ENCODE data around the gene FARP2.
"Not testable (repeated sequence)": the region's sequence is repeated elsewhere in the genome, so short reads cannot be mapped to it uniquely, and the experiment has no call there.

FARP2 gene

DNA sequence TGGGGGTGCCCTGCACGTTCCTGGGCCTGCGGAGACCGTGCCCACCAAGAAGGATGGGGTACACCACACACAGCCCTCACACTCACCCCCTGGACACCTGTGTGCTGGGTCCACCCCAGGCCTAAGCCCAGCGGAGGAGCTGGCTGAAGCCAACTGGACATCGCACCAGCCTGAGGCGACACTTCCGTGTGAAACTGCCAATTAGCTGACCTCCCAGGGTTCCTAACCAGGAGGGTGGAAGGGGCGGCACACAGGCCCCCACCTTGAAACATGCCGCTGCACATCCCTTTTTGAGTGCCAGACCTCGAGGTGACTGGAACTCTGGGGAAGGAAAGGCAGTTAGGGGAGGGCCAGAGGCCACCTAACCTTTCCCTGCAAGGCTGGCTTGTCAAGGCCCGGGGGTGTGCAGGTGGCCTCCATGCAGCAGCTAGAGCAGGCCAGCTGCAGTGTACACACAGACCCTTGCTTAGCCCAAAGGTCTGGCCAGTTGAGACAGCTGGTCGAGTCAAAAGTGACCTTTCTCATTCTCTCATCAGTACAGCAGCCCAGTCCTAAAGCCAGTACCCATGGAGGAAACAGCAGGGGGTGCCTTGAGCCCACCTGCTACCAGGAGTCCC, 147.8 kb downstream of the FARP2 start:
- no peak for DNase-seq (ENCODE audit: low spot score)

DNA sequence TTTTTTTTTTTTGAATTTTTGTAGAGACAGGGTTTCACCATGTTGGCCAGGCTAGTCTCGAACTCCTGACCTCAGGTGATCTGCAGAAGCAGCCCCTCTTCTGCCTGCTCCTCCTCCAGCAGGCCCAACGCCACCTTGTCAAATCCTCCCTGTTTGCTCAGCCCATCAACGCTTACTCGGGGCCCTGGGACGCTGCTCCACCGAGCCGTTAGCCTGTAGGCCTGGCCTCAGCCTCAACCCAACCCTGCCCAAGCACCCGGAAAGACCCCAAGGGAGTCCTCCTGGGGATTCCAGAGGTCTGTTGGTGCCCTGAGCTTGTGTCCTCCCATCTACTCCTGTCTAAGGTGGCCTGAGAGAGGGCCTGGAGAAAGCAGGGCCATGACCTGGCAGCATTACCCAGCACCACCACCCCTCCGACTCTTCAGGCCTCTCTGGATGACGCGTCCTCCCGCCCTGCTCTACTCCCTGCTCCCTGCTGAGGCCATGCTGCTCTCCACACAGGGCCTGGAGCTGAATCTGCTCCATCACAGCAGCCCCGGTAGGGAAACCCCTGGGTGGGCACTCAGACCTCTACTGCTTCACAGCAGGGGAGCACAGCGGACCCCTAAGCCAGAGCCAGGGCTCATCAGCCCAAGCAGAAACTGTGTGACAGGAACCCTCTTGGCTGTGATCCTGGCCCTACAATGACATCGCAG, 149.1 kb downstream of the FARP2 start:
- DNase-seq (ENCODE audit: low spot score) = no peak

DNA sequence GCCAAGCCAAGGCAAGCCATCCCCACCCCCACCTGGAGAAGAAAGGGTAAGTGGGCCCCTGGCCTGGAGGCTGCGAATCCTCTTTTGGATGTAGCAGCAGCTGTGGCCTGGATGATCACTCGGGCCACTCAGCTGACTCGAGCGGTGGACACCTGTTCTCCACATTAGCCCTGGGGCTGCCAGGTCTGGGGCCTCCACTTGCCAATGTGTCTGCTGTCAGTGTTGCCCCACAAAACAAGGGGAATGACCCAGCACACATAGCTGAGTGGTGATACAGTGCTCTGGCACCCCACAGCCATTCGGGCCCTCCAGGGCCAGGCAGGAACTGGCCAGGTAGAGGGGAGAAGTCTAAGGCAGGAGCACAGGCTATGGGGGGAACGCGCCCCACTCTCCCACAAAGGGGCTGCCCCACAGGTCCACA, 149.7 kb downstream of the FARP2 start:
- no peak for DNase-seq (ENCODE audit: low spot score)

DNA sequence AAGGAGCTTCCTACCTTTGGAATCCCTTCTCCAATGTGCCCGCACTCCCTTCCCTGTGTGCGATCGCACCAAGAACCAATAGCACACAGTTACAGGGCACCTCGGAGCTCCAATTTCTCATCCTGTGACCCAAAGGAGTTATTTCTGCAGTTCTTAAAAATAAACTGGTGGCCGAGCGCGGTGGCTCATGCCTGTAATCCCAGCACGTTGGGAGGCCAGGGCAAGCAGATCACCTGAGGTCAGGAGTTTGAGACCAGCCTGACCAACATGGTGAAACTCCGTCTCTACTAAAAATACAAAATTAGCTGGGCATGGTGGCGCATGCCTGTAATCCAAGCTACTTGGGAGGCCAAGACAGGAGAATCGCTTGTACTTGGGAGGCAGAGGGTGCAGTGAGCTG, 150.2 kb downstream of the FARP2 start:
- not testable (repeated sequence) for DNase-seq (ENCODE audit: low spot score)

DNA sequence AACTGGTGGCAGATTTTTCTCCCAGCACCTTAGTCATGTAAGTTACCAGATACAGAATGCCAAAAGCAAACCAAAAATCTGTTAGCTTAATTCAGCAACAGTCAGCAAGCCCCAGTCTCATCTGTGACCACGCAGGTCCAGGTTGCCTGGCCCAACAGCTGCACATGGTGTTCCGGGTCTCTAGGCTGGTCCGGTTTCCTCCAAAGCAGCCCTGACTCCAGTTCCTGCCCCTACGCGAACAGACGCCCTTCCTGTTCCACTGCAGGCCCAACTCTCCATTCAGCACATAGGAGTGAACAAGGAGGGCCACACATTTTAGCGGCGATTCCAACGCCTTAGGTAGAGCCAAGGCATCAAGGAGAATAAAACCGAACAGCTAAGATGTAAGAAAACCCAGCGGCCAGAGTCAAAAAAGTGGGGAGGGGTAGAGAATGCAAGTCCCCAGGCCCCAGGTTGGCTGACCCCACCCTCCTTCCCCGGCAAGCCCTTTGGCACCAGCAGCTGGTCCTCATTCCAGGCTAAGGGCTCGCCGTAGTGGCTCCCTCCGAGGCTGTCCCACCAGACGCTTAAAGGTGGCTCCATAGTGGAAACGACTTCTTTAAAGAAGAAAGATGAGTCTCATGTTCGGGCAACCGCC, 150.8 kb downstream of the FARP2 start:
- DNase-seq (ENCODE audit: low spot score) = no peak

DNA sequence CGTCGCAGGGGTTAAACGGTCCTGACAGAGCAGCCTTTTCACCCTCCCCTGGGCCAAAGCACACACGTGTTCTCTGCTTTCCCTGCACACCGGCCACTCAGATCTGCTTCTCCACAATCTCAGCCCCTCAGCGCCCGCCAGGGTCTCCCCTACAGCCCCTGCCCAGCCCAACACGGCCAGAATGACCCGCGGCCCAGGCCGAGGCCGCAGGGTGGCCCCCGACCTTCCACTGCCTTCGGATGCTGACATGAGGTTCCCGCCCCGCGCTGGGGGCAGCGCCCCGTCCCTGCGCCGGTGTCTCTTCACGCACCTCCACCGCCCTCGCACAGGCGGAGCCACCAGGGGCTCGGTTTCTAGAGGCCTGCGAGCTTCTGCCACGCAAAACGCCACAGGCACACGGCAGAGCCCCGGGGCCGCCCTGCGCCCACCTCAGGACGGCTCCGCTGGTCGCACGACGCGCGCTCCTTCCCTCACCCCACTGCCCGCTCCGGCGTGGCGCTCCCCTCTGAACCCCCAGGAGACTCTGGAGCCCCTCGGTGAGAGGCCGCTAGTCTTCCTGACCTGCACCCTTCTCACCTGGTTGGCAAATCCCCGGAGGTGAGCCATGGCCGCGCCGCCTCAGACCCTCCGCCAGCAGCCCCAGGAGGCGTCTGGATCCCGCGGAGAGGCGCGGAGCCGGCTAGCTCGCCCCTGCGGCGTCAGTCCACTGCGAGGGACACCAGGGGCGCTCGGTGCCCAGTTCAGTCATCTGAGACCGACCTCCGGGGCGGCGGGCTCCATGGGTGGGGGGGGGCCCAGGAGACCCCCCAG, 151.6 kb downstream of the FARP2 start:
- peak; percentile 64 for DNase-seq (ENCODE audit: low spot score)

DNA sequence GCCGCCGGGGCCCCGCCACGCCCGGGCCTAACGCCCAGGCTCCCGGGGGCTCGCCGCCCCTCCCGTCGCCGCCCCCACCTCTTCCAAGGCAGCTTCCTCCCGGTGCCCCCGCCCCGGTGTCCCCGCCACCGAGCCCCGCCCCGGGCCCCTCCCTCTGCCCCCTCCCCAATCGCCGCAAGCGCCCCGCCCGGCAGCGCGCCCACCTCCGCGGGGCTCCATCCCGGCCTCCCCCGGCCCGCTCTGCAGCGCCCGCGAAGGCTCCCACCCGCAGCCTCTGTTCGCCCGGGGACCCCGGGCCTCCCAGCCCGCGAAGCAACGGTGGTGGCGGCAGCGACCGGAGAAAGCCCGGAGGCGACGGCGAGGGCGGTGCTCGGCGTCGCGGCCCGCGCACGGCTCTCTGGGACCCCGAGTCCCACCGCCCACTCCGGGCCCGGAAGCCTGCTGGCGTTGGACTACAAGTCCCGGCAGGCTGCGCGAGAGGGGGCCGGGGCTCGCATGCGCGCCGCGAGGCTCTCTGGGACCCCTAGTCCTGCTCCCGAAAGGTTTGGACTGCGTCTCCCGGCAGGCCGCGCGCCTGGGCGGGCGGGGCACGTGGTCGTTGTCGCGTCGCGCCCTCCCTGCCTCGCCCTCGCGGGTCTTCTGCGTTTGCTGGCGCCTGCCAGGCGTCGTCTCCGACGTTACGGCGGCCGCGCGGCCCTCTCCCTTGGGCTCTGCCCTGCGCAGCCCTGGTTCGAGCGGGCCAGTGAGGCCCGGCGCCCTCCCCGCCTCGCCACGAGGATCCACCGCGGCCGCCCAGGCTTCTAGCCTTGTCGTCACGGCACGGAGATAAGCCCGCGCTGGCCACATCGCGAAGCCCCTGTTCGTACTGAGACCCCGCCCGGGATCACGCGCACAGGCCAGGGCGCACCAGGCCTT, 152.4 kb downstream of the FARP2 start, which contains the start of gene STK25:
Gene STK25, minus strand, starts transcription at position 345 of the 915 bp plus-strand sequence. CDS start 549 bp downstream, outside the sequence.
- DNase-seq (ENCODE audit: low spot score) = peak; percentile 98

DNA sequence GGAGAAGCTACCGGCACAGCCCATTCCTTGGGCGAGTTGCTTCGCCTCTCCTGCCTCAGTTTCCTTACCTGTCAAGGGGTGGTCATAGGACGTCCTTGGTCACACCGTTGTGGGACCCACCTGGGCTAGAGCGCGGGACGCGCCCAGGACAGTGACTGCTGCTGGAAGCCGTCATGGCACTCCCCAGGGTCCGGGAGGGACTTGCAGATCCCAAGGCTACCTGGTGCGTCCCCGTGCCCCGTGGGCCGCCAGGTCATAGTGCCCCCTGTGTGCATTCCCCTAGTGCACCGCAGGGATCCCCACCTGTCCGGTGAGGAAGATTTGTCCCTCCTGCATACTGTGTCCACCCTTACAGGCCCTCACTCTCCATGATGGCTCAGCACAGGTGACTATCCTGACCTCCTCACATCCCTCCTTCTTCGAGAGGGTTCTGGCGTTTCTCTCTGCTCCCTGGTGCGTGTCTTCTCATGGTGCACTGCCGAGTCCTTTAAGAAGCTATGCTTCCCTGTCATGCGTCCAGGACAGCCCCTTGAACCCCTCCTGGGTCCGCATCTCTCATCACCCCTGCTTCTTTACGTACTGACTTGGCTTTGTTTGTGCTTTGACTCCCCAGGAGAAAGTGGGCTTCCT, 153.2 kb downstream of the FARP2 start:
- no peak for DNase-seq (ENCODE audit: low spot score)

DNA sequence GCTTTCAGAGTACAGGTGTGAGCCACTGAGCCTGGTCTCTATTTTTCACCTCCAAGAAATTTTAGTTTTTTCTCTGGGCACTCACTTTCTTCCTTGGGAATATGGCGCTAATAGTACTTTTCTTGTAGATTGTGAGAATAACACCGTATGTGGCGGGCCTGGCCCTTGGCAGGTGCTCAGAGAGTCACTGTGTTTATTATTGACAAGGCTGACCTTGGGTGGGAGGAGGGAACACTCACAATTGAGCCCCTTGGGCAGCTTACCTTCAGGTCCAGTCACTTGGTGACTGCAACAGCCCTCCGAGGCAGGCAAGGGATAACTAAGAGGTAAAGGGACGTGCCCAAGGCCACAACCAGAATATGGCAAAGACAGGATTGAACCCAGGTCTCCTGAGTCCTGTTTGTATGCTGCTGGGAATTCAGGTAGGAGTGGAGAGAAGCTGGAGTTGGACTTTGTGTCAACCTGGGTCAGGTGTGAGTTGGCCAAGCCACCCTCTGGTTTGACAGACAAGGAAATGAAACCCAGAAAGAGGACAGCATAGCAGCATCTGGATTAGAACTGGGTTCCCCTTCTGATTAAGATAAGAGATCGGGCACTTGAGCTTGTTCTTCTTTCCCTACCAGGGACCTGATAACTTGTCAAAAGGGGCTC, 155.1 kb downstream of the FARP2 start:
- no peak for DNase-seq (ENCODE audit: low spot score)

DNA sequence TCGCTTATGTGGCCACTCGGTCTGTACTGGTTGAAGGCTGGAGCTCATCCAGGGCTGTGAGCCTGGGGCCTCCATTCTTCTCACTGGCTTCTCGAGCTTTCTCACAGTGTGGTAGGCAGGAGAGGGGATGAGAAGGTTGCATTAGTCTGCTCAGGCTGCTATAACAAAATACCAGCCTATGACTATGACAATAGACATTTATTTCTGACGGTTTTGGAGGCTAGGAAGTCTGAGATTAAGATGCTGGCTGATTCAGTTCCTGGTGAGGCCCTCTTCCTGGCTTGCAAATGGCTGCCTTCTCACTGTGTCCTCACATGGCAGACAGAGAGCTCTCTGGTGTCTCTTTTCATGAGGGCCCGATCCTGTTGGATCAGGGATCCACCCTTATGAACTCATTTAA, 158.5 kb downstream of the FARP2 start:
- no peak for DNase-seq (ENCODE audit: low spot score)

DNA sequence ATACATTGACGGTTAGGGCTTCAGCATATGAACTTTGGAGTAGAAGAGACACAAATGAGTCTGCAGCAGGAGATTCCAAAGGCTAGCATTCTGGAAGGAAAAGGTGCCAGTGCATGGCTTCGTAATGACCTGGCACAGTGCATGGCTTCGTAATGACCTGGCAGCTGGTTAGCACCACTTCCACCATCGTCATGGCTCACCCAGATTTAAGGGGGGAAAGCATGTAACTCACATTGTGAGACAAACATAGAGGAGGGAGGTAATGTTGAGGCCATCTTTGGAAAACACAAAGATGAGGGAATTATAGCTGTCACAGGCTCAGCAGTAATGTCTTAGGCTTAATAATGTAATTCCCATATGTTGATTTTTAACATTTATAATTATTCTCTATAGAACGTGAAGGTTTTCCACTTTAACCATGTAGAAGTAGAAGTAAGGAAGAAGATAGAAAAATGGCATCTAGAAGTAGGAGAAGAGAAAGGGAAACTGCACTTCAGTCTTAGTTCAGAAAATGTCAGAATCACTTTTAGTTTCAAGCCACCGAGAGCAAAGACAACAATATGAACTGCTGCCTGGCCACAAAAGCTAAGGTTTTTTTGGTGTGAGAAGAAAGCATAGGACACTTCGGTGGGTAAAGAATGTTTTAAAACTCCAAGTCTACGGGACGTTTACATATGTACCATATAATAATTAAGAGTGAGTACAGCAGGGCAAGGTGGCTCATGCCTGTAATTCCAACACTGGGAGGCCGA, 159.1 kb downstream of the FARP2 start:
- no peak for DNase-seq (ENCODE audit: low spot score)

DNA sequence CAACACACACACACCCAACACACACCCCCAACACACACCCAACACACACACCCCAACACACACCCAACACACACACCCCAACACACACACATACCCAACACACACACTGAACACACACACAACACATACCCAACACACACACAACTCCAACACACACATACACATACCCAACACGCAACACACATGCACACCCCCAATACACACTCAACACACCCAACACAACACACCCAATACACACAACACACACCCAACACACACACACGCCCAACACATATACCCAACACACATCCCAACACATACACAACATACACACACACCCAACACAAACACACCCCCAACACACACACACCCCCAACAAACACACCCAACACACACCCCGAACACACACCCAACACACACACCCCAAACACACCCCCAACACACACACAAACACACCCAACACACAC, 160.5 kb downstream of the FARP2 start:
- DNase-seq (ENCODE audit: low spot score) = no peak

DNA sequence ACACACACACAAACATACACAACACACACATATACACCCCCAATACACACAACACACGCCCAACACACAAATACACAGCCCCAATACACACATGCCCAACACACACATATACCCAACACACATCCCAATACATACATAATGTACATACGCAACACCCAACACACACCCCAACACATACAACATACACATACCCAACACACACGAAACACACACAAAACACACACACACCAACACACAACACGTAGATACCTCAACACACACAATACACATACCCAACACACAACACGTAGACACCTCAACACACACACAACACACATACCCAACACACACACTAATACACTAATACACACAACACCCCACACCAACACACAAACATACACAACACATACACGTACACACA, 161.2 kb downstream of the FARP2 start:
- no peak for DNase-seq (ENCODE audit: low spot score)

DNA sequence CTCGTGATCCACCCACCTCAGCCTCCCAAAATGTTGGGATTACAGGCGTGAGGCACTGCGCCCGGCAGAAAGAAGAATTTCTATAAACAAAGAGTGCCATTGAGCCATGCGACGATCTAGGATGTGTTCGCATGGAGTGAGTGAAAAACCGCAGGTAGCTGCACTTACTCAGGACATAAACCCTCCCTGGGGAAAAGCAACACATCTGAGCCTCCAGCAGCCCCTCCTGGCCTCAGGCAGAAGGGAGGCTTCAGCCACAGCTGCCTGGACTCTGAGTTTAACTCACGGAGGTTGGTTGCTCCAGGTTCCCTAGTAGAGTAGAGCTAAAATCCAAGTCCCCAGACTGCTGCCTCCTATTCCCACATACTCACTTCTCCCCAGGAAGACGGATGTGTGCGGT, 163.6 kb downstream of the FARP2 start:
- peak; percentile 40 for DNase-seq (ENCODE audit: low spot score)

DNA sequence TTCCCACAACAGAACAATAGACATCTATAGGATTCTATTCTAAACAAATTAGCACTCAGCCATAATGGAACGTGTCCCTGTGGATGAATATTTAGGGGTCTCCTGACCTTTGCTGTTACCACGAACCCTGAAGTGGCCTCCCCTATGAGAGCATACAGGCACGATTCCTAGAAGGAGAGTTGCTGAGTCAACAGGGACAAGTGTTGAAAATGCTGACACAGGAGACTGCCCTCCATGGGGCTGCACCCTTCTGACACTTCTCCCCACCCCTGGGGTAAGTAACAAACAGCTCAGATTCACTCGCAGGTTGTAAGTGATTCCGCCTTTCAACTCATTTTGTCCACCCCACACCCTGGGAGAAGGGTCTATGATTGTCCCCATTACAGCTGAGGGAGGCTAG, 166.4 kb downstream of the FARP2 start:
- no peak for DNase-seq (ENCODE audit: low spot score)

DNA sequence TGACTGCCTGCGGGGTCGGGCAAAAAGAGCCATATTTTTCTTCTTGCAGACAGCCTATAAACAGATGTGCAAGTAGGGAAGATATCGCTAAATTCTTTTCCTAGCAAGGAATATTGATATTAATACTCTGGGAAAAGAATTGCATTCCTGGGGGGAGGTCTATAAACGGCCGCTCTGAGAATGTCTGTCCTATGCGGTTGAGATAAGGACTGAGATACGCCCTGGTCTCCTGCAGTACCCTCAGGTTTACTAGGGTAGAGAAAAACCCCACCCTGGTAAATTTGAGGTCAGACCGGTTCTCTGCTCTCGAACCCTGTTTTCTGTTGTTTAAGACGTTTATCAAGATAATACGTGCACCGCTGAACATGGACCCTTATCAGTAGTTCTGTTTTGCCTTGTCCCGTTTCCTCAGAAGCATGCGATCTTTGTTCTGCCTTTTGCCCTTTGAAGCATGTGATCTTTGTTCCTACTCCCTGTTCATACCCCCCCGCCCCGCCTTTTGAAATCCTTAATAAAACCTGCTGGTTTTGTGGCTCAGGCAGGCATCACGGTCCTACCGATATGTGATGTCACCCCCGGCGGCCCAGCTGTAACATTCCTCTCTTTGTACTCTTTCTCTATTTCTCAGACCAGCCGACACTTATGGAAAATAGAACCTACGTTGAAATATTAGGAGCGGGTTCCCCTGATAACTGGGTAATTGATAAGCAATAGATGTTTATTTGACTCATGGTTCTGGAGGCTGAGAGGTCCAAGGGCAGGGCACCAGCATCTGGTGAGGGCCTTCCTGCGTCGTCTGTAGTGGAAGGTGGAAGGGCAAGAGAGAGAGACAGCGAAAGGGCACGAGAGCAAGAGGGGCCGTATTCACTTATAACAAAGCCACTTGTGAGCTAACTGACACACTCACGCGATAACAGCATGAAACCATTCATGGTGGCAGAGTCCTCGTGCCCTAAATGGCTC, 170.0 kb downstream of the FARP2 start:
- not testable (repeated sequence) for DNase-seq (ENCODE audit: low spot score)

DNA sequence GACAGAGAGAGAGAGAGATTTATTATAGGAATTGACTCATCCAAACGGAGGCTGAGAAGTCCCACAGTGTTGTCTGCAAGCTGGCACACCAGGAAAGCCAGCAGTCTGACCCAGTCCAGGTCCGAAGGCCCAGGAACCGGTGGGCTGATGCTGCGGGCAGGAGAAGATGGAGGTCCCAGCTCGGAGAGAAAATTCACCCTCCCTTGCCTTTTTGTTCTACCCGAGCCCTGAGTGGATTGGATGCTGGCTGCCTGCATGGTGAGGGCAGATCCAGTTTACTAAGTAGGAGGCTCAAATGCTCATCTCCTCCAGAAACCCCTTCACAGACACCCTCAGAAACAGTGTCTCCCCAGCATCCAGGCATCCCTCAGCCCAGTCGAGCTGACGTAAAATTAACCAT, 174.5 kb downstream of the FARP2 start:
- no peak for DNase-seq (ENCODE audit: low spot score)

DNA sequence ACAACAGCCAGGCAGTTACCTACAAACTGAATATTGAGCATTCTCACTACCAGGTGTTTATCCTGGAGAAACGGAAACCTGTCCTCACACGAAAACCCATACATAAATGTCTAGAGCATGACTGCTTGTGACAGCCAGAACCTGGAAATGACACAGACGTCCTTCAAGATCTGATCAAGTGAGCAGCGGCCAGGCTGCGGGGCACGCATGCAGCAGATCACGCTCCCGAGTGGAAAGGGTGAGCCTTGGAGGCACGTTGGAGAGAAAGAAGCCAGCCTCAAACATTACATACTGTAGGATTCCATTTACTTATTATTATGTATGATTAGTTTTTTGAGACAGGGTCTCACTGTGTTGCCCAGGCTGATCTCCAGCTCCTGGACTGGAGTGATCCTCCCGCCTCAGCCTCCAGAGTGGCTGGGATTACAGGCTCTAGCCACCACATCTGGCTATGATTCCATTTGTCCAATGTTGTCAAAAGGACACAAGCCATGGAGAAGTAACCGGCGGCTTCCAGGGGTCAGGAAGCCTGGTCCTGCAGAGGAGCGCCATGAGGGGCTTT, 175.2 kb downstream of the FARP2 start:
- DNase-seq (ENCODE audit: low spot score) = no peak

Data from SK-N-DZ (cell line).